H9 (cell line): ENCODE measurements around the gene CSF1R. TPM values are rescaled to one million over a fixed set of nuclear protein-coding genes. Genes with fewer than 3 reads are reported as not detected.

Source experiments
- DNase-seq: peaks from one replicate; pipeline ENCODE4 v3.0.0-alpha.2; 2017
- H2AFZ ChIP-seq: one replicate; pipeline ENCODE4 v1.6.1; 2013; ENCODE audit warnings: mild to moderate bottlenecking, low read length, control low read depth, moderate library complexity
- H2AK5ac ChIP-seq: 2 replicates; pipeline ENCODE4 v1.6.1; 2013; ENCODE audit warnings: low read length, control low read depth, mixed read lengths; ENCODE audit not compliant: insufficient read length
- H2BK120ac ChIP-seq: one replicate; pipeline ENCODE4 v1.6.1; 2013; ENCODE audit warnings: low read depth, mild to moderate bottlenecking, low read length, control low read depth, inconsistent platforms; ENCODE audit not compliant: poor library complexity, severe bottlenecking
- H2BK12ac ChIP-seq: 2 replicates; pipeline ENCODE4 v1.6.1; 2013; ENCODE audit warnings: low read length, control low read depth, mixed read lengths, low read depth; ENCODE audit not compliant: insufficient read length
- H2BK15ac ChIP-seq: 2 replicates; pipeline ENCODE4 v1.6.1; 2013; ENCODE audit warnings: low read depth, low read length, control low read depth
- H2BK20ac ChIP-seq: one replicate; pipeline ENCODE4 v1.6.1; 2013; ENCODE audit warnings: low read depth, mild to moderate bottlenecking, low read length, control low read depth, inconsistent platforms; ENCODE audit not compliant: poor library complexity, severe bottlenecking
- H2BK5ac ChIP-seq: 2 replicates; pipeline ENCODE4 v1.6.1; 2013; ENCODE audit warnings: low read length, control low read depth, mixed read lengths; ENCODE audit not compliant: insufficient read length
- H3K14ac ChIP-seq: 2 replicates; pipeline ENCODE4 v1.6.1; 2013; ENCODE audit warnings: low read length, control low read depth; ENCODE audit not compliant: insufficient read depth
- H3K18ac ChIP-seq: 2 replicates; pipeline ENCODE4 v1.6.1; 2013; ENCODE audit warnings: low read depth, mild to moderate bottlenecking, mixed read lengths, low read length, control low read depth; ENCODE audit not compliant: insufficient read length
- H3K23ac ChIP-seq: 2 replicates; pipeline ENCODE4 v1.6.1; 2013; ENCODE audit warnings: low read length, control low read depth, mixed read lengths, low read depth; ENCODE audit not compliant: insufficient read length
- H3K23me2 ChIP-seq: 2 replicates; pipeline ENCODE4 v1.6.1; 2013; ENCODE audit warnings: low read depth, mild to moderate bottlenecking, mixed read lengths, low read length, control low read depth; ENCODE audit not compliant: insufficient read length, poor library complexity, severe bottlenecking
- H3K27ac ChIP-seq: 2 replicates; pipeline ENCODE4 v1.5.1; 2013; ENCODE audit warnings: low read length, control low read depth, mixed read lengths, low read depth; ENCODE audit not compliant: insufficient read length
- H3K27me3 ChIP-seq: 2 replicates; pipeline ENCODE4 v1.6.1; 2013; ENCODE audit warnings: low read length, control low read depth, inconsistent platforms; ENCODE audit not compliant: insufficient read depth
- H3K4ac ChIP-seq: 2 replicates; pipeline ENCODE4 v1.6.1; 2013; ENCODE audit warnings: low read depth, mild to moderate bottlenecking, control low read depth, inconsistent platforms, low read length, moderate library complexity
- H3K4me1 ChIP-seq: 2 replicates; pipeline ENCODE4 v1.6.1; 2013; ENCODE audit warnings: low read length, control low read depth, inconsistent platforms; ENCODE audit not compliant: insufficient read depth
- H3K4me2 ChIP-seq: 2 replicates; pipeline ENCODE4 v1.6.1; 2013; ENCODE audit warnings: low read length, control low read depth, mixed read lengths; ENCODE audit not compliant: insufficient read length, insufficient read depth
- H3K56ac ChIP-seq: 2 replicates; pipeline ENCODE4 v1.6.1; 2013; ENCODE audit warnings: low read depth, mild to moderate bottlenecking, mixed read lengths, low read length, control low read depth; ENCODE audit not compliant: insufficient read length
- H3K79me1 ChIP-seq: 2 replicates; pipeline ENCODE4 v1.6.1; 2013; ENCODE audit warnings: low read depth, mild to moderate bottlenecking, moderate library complexity, low read length, control low read depth, inconsistent platforms; ENCODE audit not compliant: insufficient read depth, poor library complexity, severe bottlenecking
- H3K79me2 ChIP-seq: 2 replicates; pipeline ENCODE4 v1.6.1; 2013; ENCODE audit warnings: low read length, control low read depth, inconsistent platforms; ENCODE audit not compliant: insufficient read depth
- H3K9ac ChIP-seq: 2 replicates; pipeline ENCODE4 v1.6.1; 2013; ENCODE audit warnings: low read length, control low read depth, mixed read lengths; ENCODE audit not compliant: insufficient read length; ENCODE audit errors: extremely low read depth
- H3K9me3 ChIP-seq: one replicate; pipeline ENCODE4 v1.6.1; 2013; ENCODE audit warnings: low read depth, low read length, inconsistent platforms; ENCODE audit not compliant: control insufficient read depth
- H3T11ph ChIP-seq: one replicate; pipeline ENCODE4 v1.6.1; 2013; ENCODE audit warnings: mild to moderate bottlenecking, low read length, control low read depth, inconsistent platforms
- H4K20me1 ChIP-seq: one replicate; pipeline ENCODE4 v1.6.1; 2013; ENCODE audit not compliant: control insufficient read depth, insufficient read length, insufficient read depth
- H4K5ac ChIP-seq: 2 replicates; pipeline ENCODE4 v1.6.1; 2013; ENCODE audit warnings: low read depth, mild to moderate bottlenecking, mixed read lengths, low read length, control low read depth; ENCODE audit not compliant: insufficient read length
- H4K8ac ChIP-seq: replicated peaks from 2 replicates; pipeline ENCODE4 v1.6.1; 2013; ENCODE audit warnings: low read length, control low read depth, mixed read lengths, low read depth; ENCODE audit not compliant: insufficient read length
- H4K91ac ChIP-seq: 2 replicates; pipeline ENCODE4 v1.6.1; 2013; ENCODE audit warnings: low read depth, mild to moderate bottlenecking, moderate library complexity, mixed read lengths, low read length, control low read depth; ENCODE audit not compliant: insufficient read length
- H3K27ac Mint-ChIP-seq, 3 experiments: 2 replicates in 2 of 3; 3 replicates in 1 of 3; pipeline ENCODE4 v1.8.0; 2020 to 2021; ENCODE audit warnings: mixed read lengths in 3 of 3, mild to moderate bottlenecking in 1 of 3, moderate library complexity in 1 of 3
- H3K27me3 Mint-ChIP-seq: 2 replicates; pipeline ENCODE4 v1.8.0; 2021; ENCODE audit warnings: low read depth, mild to moderate bottlenecking, moderate library complexity, mixed read lengths
- H3K36me3 Mint-ChIP-seq, 3 experiments: 2 replicates in 2 of 3; 3 replicates in 1 of 3; pipeline ENCODE4 v1.8.0; 2020 to 2021; ENCODE audit warnings: low read depth in 3 of 3, mixed read lengths in 3 of 3; ENCODE audit not compliant: insufficient read depth in 1 of 3
- H3K4me1 Mint-ChIP-seq, 2 experiments: 2 replicates each; pipeline ENCODE4 v1.8.0; 2020; ENCODE audit warnings: mixed read lengths in 2 of 2
- H3K4me3 Mint-ChIP-seq, 2 experiments: 2 replicates in 1 of 2; 3 replicates in 1 of 2; pipeline ENCODE4 v1.8.0; 2020 to 2021; ENCODE audit warnings: mild to moderate bottlenecking in 2 of 2, mixed read lengths in 2 of 2, moderate library complexity in 1 of 2
- H3K9me3 Mint-ChIP-seq, 2 experiments: 2 replicates in 1 of 2; 3 replicates in 1 of 2; pipeline ENCODE4 v1.8.0; 2020; ENCODE audit warnings: mild to moderate bottlenecking in 2 of 2, mixed read lengths in 2 of 2, moderate library complexity in 1 of 2
- CTCF ChIP-seq: fragments of 200-600 bp; sonication (generic); conservative IDR thresholded peaks from 3 replicates; pipeline ENCODE4 v1.8.0; 2021; ENCODE audit warnings: antibody characterized with exemption, mild to moderate bottlenecking
- WGBS: extraction: QIAGEN DNeasy Blood & Tissue Kit; methylation state at CpG from one replicate; pipeline ENCODE4 v1.1.7; 2013; ENCODE audit warnings: missing lambda C conversion rate, low lambda C conversion rate, mixed read lengths; ENCODE audit not compliant: insufficient read length; ENCODE audit errors: extremely low coverage; 5-methylcytosine and 5-hydroxymethylcytosine counted together
- total RNA-seq: library from RNA; stranded (reverse); gene quantifications from 2 replicates; pipeline ENCODE4 v1.2.1, GENCODE V29; 2021

The CSF1R gene
- total RNA-seq, 1 experiment from 2014 or later = 0.13 TPM

- Histone ChIP-seq H3K9ac (no peak overlapping the region), H3K4me1 (no peaks in the 10 kb centered on the region), H4K91ac (no peak overlapping the region), H2AFZ (no peak overlapping the region), H2BK15ac (no peak overlapping the region), H2BK5ac (no peak overlapping the region), H4K5ac (no peak overlapping the region), H3K23ac (no peak overlapping the region), H3K14ac (no peak overlapping the region), H3K23me2 (no peaks in the 10 kb centered on the region), H3K27ac (no peak overlapping the region), H2AK5ac (no peak overlapping the region), H3T11ph (no peak overlapping the region), H3K4me2 (no peak overlapping the region), H2BK120ac (no peak overlapping the region), H3K9me3 (no peaks in the 10 kb centered on the region), H3K79me2 (no peaks in the 10 kb centered on the region), H4K8ac (no peak overlapping the region), H2BK20ac (no peak overlapping the region), H3K27me3 (no peaks in the 10 kb centered on the region), H3K18ac (no peak overlapping the region), H3K4ac (no peak overlapping the region), H2BK12ac (no peak overlapping the region), H4K20me1 (no peaks in the 10 kb centered on the region), H3K56ac (no peak overlapping the region), H3K79me1 (no peaks in the 10 kb centered on the region)
- H3K9me3 Mint-ChIP-seq = no peaks in the 10 kb centered on the region
- no CpG with 5 or more reads among the region's 4 CpGs for WGBS
- H3K27ac Mint-ChIP-seq = no peak overlapping the region
- H3K4me1 Mint-ChIP-seq = no peaks in the 10 kb centered on the region
- TF ChIP-seq CTCF = no peak
- peaks cover 19 to 77% (median 71%) of the 10 kb centered on the region in 3 experiments; a peak in 6 of 7 replicates for H3K36me3 Mint-ChIP-seq
- DNase-seq = no peak
- no peak overlapping the region for H3K4me3 Mint-ChIP-seq
- no peaks in the 10 kb centered on the region for H3K27me3 Mint-ChIP-seq
These were observed 51.7 kb downstream of the CSF1R start for GRCh38 chr5:150034662-150035061.
